Measurements from ENCODE around the gene MAPK7. TPM values are rescaled to one million over a fixed set of nuclear protein-coding genes. Genes with fewer than 3 reads are reported as not detected.
A peak's percentile ranks its signal among the peaks of the same experiment; 100 is the strongest.

MAPK7 gene
- total and polyA plus RNA-seq, 9 of the 15 experiments (the other 6 are each of a cell fraction or from before 2014, with no cell fraction given), result 0.46 to 7.5 (median 2.5) TPM

GRCh38 chr17:19362277-19363113, 15.8 kb upstream of the MAPK7 start, which contains the start of gene B9D1 (continued):
- TF ChIP-seq IRF1 (CRISPR knock-in tag; IDR thresholded peaks at IDR 0.05; ENCODE audit: borderline replicate concordance) (no peak), POLR2H (tag; IDR thresholded peaks at IDR 0.05; ENCODE audit: low read depth) (no peak), TEAD1 (CRISPR knock-in tag; IDR thresholded peaks at IDR 0.05) (peak in 1 of 2 experiments; percentile 45; a peak in 1 of 4 replicates), RBFOX2 (IDR thresholded peaks at IDR 0.05; ENCODE audit: low read depth, low read length) (peak; percentile 67), RAD21 (CRISPR knock-in tag; conservative IDR thresholded peaks at IDR 0.05 in 1 of 2, IDR thresholded peaks at IDR 0.05 in 1 of 2) (peak; percentile 90 to 95), MYC (IDR thresholded peaks at IDR 0.05; ENCODE audit: low read depth, low read length) (no peak; the same call in 1 of the 2 replicates), MYC (CRISPR knock-in tag; IDR thresholded peaks at IDR 0.05; ENCODE audit: borderline replicate concordance, low read depth) (no peak), NFIC (IDR thresholded peaks at IDR 0.05) (no peak), NR4A1 (CRISPR knock-in tag; IDR thresholded peaks at IDR 0.05) (no peak), NR4A1 (tag; IDR thresholded peaks at IDR 0.05) (no peak), GTF3C2 (IDR thresholded peaks at IDR 0.05; ENCODE audit: borderline replicate concordance, extremely low read depth, insufficient read length) (no peak), ZNF12 (CRISPR knock-in tag; IDR thresholded peaks at IDR 0.05) (no peak), MNT (conservative IDR thresholded peaks at IDR 0.05) (peak; percentile 86 to 90), SREBF2 (CRISPR knock-in tag; IDR thresholded peaks at IDR 0.05) (no peak), TOE1 (IDR thresholded peaks at IDR 0.05; ENCODE audit: borderline replicate concordance) (no peak), TOE1 (CRISPR knock-in tag; IDR thresholded peaks at IDR 0.05; ENCODE audit: borderline replicate concordance, low read depth) (no peak), KDM5B (IDR thresholded peaks at IDR 0.05; ENCODE audit: insufficient replicate concordance, low read depth, low read length) (peak; percentile 41), THRAP3 (IDR thresholded peaks at IDR 0.05; ENCODE audit: borderline replicate concordance) (no peak), ZSCAN29 (IDR thresholded peaks at IDR 0.05) (no peak), ZSCAN32 (CRISPR knock-in tag; IDR thresholded peaks at IDR 0.05) (no peak), PHF21A (IDR thresholded peaks at IDR 0.05; ENCODE audit: borderline replicate concordance, low read depth) (no peak), ZNF695 (CRISPR knock-in tag; IDR thresholded peaks at IDR 0.05) (no peak)

Measured in K562 (cell line).